GM18526 (cell line): ENCODE data around the gene DARS1.

Source experiments
- POLR2A ChIP-seq: IDR thresholded peaks from 3 replicates; pipeline ENCODE4 v1.6.1; 2011; ENCODE audit not compliant: insufficient read length; ENCODE audit errors: extremely low read depth

The DARS1 gene

GRCh38 chr2:135985018-135985825, at the start of gene DARS1:
TSS of gene DARS1 (minus strand) at chr2:135985626. CDS start at chr2:135985468, 158 bp downstream.
- peak; percentile 72 for TF ChIP-seq POLR2A

GRCh38 chr2:136034629-136035028, 49.2 kb upstream of the DARS1 start:
- no peak for TF ChIP-seq POLR2A

- TF ChIP-seq POLR2A, result no peak
These were observed 47.5 kb upstream of the DARS1 start for GRCh38 chr2:136032817-136033535.

- no peak for TF ChIP-seq POLR2A
These were observed 46.8 kb upstream of the DARS1 start for GRCh38 chr2:136032192-136032591.

GRCh38 chr2:136031711-136032110, 46.3 kb upstream of the DARS1 start:
- no peak for TF ChIP-seq POLR2A

- TF ChIP-seq POLR2A, result no peak
These were observed 45.0 kb upstream of the DARS1 start for GRCh38 chr2:136030406-136030805.

GRCh38 chr2:136029149-136029548, 43.7 kb upstream of the DARS1 start:
- TF ChIP-seq POLR2A, result no peak

- no peak for TF ChIP-seq POLR2A
These were observed 42.6 kb upstream of the DARS1 start for GRCh38 chr2:136028001-136028400.

- no peak for TF ChIP-seq POLR2A
These were observed 41.7 kb upstream of the DARS1 start for GRCh38 chr2:136027112-136027511.

- TF ChIP-seq POLR2A, result no peak
These were observed 39.9 kb upstream of the DARS1 start for GRCh38 chr2:136025057-136025973.

DNA sequence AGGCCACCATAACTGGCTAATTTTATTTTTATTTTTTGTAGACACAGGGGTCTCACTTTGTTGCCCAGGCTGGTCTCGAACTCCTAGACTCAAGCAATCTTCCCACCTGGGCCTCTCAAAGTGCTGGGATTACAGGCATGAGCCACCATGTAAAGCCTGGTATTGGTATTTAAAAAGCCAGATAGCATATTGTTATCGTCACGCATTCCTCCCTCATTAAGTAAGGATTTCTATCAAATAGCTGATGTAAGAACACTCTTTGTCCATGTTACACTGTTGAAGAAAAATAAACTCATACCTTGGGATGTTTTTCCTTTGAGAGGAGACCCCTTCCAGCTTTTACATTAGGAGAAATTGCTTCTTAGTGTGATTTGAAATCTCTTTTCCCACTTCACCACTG, 39.2 kb upstream of the DARS1 start:
- no peak for TF ChIP-seq POLR2A

DNA sequence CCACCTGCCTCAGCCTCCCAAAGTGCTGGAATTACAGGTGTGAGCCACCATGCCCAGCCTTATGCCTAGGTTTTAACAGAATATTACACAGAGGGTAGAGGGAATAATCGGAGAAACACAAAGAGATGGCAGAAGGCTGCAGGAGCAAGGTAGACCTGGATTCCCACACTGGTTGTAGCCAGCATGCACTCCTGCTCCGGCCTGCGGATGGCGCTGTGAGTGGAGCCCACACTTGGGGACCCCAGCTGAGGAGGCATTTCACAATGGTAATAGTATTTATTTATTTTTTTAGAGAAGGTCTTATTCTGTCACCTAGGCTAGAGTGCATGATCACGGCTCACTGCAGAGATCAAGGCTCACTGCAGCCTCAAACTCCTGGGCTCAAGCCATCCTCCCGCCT, 38.8 kb upstream of the DARS1 start:
- TF ChIP-seq POLR2A, result no peak

GRCh38 chr2:136023416-136023815, 38.0 kb upstream of the DARS1 start:
- TF ChIP-seq POLR2A, result no peak

DNA sequence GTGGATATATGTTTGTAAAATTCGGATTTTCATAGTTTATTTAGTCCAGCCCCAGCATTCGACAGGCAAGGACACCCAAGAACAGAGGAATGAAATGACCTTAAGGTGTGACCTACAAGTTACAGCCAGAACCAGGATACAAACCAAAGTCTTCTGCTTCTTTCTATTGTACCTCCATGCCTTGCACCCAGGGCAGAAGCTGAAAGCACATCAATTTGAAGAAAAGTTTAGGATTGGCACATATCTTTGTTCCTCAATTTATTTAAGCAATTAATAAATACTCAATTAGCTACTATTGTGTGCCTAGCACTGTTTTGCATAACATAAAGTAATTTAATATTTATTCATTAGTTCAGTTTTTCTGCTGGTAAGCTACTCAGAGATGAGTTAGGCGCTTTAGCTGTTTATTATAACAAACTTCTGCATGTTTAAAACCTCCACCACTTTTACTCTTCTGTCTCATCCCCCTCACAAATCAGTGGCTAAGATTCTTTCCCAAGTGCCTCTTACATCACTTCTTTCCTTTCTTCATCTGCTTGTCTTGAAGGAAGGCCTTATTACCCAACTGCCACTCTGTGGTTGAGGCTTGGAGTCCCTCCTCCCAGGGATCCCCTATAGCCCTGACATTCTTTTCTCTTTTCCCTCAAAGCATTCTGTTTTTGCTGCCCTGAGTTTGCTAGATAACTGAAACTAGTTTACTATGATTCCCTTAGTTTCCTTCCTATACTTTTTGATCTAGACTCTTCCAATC, 37.1 kb upstream of the DARS1 start:
- no peak for TF ChIP-seq POLR2A

GRCh38 chr2:136021976-136022375, 36.5 kb upstream of the DARS1 start:
- no peak for TF ChIP-seq POLR2A
